AG04450 (cell line): ENCODE measurements around the gene PSMC6. TPM values are rescaled to one million over a fixed set of nuclear protein-coding genes. Genes with fewer than 3 reads are reported as not detected.

Source experiments
- CTCF ChIA-PET: fragments of 300-600, 350-600 bp; formaldehyde crosslinking; extraction: SDS; loops from one replicate; lab custom pipeline; 2022; ENCODE audit warnings: antibody characterized with exemption, inconsistent platforms; lab: Charles Lee
- POLR2A ChIA-PET: fragments of 350-600 bp; formaldehyde crosslinking; extraction: SDS; loops from one replicate; lab custom pipeline; 2021; ENCODE audit warnings: antibody characterized with exemption, inconsistent platforms; lab: Yijun Ruan, JAX
- DNase-seq: peaks from one replicate; pipeline ENCODE4 v3.0.0-alpha.2; 2011; ENCODE audit warnings: low read depth, low spot score
- H3K27ac ChIP-seq: one replicate; pipeline ENCODE4 v1.5.1; 2012; ENCODE audit warnings: low read depth, low read length, control low read depth
- H3K27me3 ChIP-seq: one replicate; pipeline ENCODE4 v1.6.0; 2012; ENCODE audit warnings: low read length; ENCODE audit not compliant: control insufficient read depth, insufficient read depth
- H3K4me3 ChIP-seq: 2 replicates; pipeline ENCODE4 v1.5.1; 2011; ENCODE audit warnings: mild to moderate bottlenecking, low read depth, low read length, control low read depth
- H3K9me3 ChIP-seq: 2 replicates; pipeline ENCODE4 v1.5.1; 2012; ENCODE audit warnings: low read length; ENCODE audit not compliant: control insufficient read depth, insufficient read depth
- CTCF ChIP-seq: IDR thresholded peaks from 2 replicates; pipeline ENCODE4 v1.5.1; 2011; ENCODE audit warnings: low read depth, low read length, control low read depth, inconsistent platforms
- polyA plus RNA-seq: library from polyadenylated mRNA; depleted of rRNA; stranded (reverse); fragments of >200 nt; gene quantifications from 2 replicates; pipeline ENCODE4 v1.2.3, GENCODE V29; 2011

PSMC6 gene
- polyA plus RNA-seq, 1 experiment: 140 TPM

DNA sequence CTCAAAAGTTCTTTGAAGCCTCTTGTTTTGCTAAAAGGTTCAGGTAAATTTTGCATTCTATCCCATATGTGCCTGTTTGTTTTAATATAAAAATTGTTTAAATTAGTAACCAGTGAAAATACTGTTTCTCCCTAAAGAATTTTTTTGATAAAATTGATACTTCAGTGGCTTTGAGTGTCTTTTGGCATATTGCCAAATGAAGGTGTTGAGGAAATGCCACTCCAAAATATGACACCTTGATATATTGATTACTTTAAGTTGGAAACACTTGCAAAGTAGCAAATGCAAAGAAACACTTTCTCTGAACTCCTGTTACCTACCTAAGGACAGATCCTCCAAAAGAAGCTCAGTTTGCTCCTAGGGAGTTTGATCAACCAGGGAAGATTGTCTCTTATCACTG, 31.4 kb downstream of the PSMC6 start:
- DNase-seq: no peak
- CTCF ChIA-PET: no interaction called here
- Histone ChIP-seq H3K9me3 (no peaks in the 10 kb centered on the region; the same call in 1 of the 2 replicates), H3K4me3 (no peak overlapping the region), H3K27me3 (no peaks in the 10 kb centered on the region), H3K27ac (no peak overlapping the region)
- POLR2A ChIA-PET: no interaction called here
- no peak for TF ChIP-seq CTCF

DNA sequence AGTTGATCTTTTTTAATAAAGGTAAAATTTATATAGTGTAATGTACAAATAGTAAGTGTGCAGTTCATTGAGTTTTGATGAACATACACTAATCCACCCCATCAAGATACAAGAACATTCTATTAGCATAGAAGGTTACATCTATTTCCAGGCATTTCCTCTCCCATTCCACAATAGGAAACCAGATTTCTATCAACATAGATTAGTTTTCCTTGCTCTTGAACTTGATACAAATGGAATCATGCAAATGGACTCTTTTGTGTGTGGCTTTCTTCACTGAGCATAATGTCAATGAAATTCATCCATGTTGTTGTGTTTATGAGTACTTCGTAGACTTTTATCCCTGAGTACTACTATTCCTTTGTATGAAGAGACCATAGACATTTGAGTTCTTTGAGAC, 33.8 kb downstream of the PSMC6 start:
- no peak overlapping the region for H3K4me3 ChIP-seq
- POLR2A ChIA-PET: no interaction called here
- no peak overlapping the region for H3K27ac ChIP-seq
- DNase-seq: no peak
- CTCF ChIA-PET: no interaction called here
- H3K9me3 ChIP-seq: no peaks in the 10 kb centered on the region
- no peaks in the 10 kb centered on the region for H3K27me3 ChIP-seq
- TF ChIP-seq CTCF: no peak

GRCh38 chr14:52741865-52742264, 34.9 kb downstream of the PSMC6 start:
- Histone ChIP-seq H3K27ac (no peak overlapping the region), H3K4me3 (no peak overlapping the region), H3K27me3 (no peaks in the 10 kb centered on the region), H3K9me3 (no peaks in the 10 kb centered on the region)
- no peak for DNase-seq
- POLR2A ChIA-PET: interaction anchor here (0.7 kb wide), 1 partner anchor 15 kb away, joined by 5 read pairs; no protein-coding TSS in a partner anchor
- CTCF ChIA-PET: interaction anchor here (1.1 kb wide), 1 partner anchor 19 kb away, joined by 6 read pairs; no protein-coding TSS in a partner anchor
- no peak for TF ChIP-seq CTCF

- Histone ChIP-seq H3K27me3 (no peaks in the 10 kb centered on the region), H3K4me3 (no peak overlapping the region), H3K27ac (no peak overlapping the region), H3K9me3 (no peaks in the 10 kb centered on the region)
- no peak for TF ChIP-seq CTCF
- ChIA-PET POLR2A (no interaction called here), CTCF (no interaction called here)
- DNase-seq: no peak
Measured at GRCh38 chr14:52748647-52749292, 41.8 kb downstream of the PSMC6 start.

DNA sequence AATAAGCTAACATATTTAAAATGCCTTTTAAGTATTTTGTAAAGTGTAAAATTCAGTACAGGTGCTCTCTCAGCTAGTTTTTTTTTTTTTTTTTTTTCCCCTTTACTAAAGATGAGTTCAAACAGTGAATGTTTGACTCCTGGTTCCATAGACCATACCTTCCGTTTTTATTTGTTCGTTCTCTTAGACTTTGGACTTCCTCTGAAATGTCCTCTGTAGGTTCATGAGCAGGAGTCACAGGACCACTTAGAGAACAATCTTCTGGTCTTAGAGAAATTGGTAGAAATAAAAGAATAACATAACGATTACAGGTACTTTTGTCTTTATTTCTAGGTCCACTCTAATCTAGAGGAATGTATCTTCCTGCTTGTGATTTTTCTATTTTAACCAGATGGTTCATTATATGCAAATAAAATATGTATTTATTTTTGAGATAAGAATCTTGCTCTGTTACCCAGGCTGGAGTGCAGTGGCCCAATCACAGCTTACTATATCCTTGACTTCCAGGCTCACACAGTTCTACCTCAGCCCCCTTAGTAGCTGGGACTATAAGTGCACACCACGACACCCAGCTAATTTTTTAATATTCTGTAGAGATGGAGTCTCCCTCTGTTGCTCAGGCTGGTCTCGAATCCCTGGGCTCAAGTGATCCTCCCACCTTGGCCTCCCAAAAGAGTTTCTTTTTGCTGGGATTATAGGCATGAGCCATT, 48.8 kb downstream of the PSMC6 start:
- CTCF ChIA-PET: no interaction called here
- POLR2A ChIA-PET: no interaction called here

More for the DNA sequence above, 48.8 kb downstream of the PSMC6 start:
- no peak overlapping the region for H3K4me3 ChIP-seq
- no peaks in the 10 kb centered on the region for H3K27me3 ChIP-seq
- no peak for TF ChIP-seq CTCF
- DNase-seq: no peak
- H3K9me3 ChIP-seq: no peaks in the 10 kb centered on the region
- H3K27ac ChIP-seq: no peak overlapping the region
